Measurements from ENCODE around the gene GIGYF2.
A peak's percentile ranks its signal among the peaks of the same experiment; 100 is the strongest.

The GIGYF2 gene

DNA sequence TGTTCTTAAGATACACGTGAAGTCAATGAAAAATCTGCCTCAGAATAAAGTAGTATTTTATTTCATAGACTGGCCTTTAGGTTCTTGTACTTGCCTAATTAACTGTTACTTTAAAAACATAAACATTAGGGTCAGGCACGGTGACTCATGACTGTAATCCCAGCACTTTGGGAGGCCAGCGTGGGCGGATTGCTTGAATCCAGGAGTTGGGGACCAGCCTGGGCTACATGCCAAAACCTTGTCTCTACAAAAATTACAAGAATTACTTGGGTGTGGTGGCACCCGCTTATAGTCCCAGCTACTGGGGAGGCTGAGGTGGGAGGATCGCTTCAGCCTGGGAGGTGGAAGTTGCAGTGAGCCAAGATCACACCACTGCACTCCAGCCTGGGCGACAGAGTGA lies 157.0 kb downstream of the GIGYF2 start:
- TF ChIP-seq CTCF (IDR thresholded peaks at IDR 0.05; ENCODE audit: insufficient read depth, low read depth, low read length, missing control alignments) = no peak
- DNase-seq (ENCODE audit: low read depth) = peak; percentile 82

DNA sequence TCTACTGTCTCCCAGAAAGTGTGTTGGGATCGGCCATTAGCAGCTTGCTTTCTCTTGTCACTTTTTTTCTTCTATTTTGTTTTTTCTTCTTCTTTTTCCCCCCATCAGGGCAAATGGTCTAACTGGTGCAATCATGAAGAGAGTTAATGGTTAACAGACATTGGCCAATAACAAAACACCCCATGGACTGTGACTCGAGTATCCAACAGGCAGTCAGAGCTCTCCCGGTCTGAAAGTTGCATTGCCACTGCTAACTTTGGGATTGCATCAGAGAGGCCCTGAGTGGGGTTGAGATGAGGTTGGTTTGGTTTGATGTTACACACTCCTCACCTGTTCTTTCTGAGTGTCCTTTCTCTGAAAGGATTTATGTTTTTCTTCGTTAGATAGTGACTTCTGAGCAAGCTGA lies 160.0 kb downstream of the GIGYF2 start:
- H3K4me3 ChIP-seq (ENCODE audit: low read length) = no peak overlapping the region
- TF ChIP-seq CTCF (IDR thresholded peaks at IDR 0.05; ENCODE audit: insufficient read depth, low read depth, low read length, missing control alignments) = no peak
- no peak for DNase-seq (ENCODE audit: low read depth)

More for the DNA sequence above, 157.0 kb downstream of the GIGYF2 start:
- no peak overlapping the region for H3K4me3 ChIP-seq (ENCODE audit: low read length)

DNA sequence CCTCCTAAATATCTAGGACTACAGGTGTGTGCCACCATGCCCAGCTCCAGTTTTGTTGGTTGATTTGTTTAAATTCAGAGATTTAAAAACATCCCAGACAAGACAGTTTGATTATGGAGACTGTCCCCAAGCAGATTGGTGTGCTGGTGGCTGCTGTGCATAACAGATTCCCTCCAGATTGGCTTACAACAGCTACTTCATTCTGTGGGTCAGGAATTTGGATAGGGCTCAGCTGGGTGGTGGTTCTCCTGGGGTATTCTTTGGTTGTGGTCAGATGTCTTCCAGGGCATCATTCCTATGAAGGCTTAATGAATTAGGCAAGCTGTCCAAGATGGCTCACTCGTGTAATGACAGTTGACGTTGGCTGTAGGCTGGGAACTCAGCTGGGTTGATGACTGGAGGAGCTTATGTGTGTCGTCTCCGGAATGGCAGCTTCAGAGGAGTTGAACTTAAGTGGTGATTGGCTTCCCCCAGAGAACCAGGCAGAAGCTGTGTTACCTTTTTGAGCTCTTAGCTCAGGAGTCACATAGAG lies 162.3 kb downstream of the GIGYF2 start:
- no peak overlapping the region for H3K4me3 ChIP-seq (ENCODE audit: low read length)
- TF ChIP-seq CTCF (IDR thresholded peaks at IDR 0.05; ENCODE audit: insufficient read depth, low read depth, low read length, missing control alignments) = no peak

GRCh38 chr2:232860593-232861241 lies 163.6 kb downstream of the GIGYF2 start:
- no peak for TF ChIP-seq CTCF (IDR thresholded peaks at IDR 0.05; ENCODE audit: insufficient read depth, low read depth, low read length, missing control alignments)
- H3K4me3 ChIP-seq (ENCODE audit: low read length) = no peak overlapping the region
- DNase-seq (ENCODE audit: low read depth) = peak; percentile 46

More for the DNA sequence above, 162.3 kb downstream of the GIGYF2 start:
- no peak for DNase-seq (ENCODE audit: low read depth)

DNA sequence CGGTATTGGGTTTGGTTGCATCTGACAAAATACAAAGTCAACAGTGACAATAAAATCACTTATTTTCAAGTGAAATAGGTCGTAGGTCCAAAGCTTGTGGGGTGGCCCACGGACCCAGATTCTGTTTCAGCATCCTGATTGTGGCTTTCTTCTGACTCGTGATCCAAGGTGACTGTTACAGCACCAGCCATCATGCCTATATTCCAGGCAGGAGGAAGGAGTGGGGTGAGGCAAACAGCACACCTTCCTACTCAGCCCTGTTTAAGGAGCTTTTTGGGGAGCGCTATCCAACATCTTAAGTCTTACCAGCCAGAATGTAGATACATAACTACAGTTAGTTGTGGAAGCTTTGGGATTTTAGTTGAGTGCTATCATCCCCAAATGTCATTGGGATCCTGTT lies 164.2 kb downstream of the GIGYF2 start:
- H3K4me3 ChIP-seq (ENCODE audit: low read length) = no peak overlapping the region
- DNase-seq (ENCODE audit: low read depth) = no peak
- no peak for TF ChIP-seq CTCF (IDR thresholded peaks at IDR 0.05; ENCODE audit: insufficient read depth, low read depth, low read length, missing control alignments)

GRCh38 chr2:232863996-232864395 lies 166.9 kb downstream of the GIGYF2 start:
- DNase-seq (ENCODE audit: low read depth) = peak; percentile 50
- no peak for TF ChIP-seq CTCF (IDR thresholded peaks at IDR 0.05; ENCODE audit: insufficient read depth, low read depth, low read length, missing control alignments)
- no peak overlapping the region for H3K4me3 ChIP-seq (ENCODE audit: low read length)

GRCh38 chr2:232865165-232865564 lies 168.0 kb downstream of the GIGYF2 start:
- H3K4me3 ChIP-seq (ENCODE audit: low read length) = no peak overlapping the region
- TF ChIP-seq CTCF (IDR thresholded peaks at IDR 0.05; ENCODE audit: insufficient read depth, low read depth, low read length, missing control alignments) = no peak
- DNase-seq (ENCODE audit: low read depth) = no peak

All from epithelial cell of esophagus (primary cell).